NCI-H226 (cell line): ENCODE results near the gene H3-3A.
A peak's percentile ranks its signal among the peaks of the same experiment; 100 is the strongest.

Experiments used
- DNase-seq: peaks from one replicate; pipeline ENCODE4 v3.0.0-alpha.2; 2015

Gene H3-3A

DNA sequence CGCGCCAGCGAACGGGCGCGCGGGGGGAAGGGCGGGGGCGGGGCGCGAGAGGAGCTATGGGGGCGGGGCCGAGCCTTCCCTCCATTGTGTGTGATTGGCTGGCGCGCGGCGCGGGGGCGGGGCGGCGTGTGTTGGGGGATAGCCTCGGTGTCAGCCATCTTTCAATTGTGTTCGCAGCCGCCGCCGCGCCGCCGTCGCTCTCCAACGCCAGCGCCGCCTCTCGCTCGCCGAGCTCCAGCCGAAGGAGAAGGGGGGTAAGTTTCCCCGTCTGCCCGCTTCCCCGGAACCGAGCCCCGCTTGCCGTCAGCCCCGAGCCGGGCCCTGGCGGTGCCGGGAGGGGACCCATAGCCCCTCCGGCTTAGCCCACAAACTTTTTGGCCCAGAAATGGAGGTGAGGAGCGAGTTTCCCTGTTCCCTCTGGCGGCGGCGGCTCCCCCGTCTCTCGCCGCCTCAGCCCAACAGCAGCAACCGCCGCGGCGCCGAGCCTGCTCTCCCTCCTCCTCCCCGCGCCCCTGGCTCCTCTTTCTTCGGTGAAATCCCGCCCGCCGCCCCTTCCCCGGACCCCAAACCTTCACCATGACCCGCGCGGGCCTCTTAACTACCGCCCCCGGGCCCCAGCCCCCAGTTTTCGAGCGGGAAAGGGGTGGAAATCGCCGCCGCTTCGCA, at the start of gene H3-3A:
Gene H3-3A, plus strand, starts transcription at position 159 of the 666 bp plus-strand sequence. CDS start 1,636 bp downstream, outside the sequence.
- DNase-seq: peak; percentile 63

DNA sequence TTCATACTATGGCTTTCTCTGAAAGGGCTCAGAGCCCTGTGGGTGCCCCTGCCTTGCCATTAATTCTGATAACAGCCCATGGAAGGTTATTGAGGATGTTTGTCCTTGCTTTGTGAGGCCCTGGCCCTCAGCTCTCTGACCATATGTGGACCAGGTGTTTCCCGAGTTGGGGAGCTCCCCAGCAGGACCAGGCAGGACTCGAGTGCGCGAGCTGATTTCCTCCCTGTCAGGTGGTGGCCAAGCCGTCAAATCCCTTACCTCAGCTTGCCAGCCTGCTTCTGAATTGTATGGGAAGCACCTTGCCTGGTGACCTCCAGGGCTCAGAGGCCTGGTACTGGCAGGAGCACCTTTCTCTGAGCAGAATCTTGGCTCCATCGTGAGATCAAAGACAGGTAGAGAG, 45.4 kb upstream of the H3-3A start:
- DNase-seq: no peak

DNA sequence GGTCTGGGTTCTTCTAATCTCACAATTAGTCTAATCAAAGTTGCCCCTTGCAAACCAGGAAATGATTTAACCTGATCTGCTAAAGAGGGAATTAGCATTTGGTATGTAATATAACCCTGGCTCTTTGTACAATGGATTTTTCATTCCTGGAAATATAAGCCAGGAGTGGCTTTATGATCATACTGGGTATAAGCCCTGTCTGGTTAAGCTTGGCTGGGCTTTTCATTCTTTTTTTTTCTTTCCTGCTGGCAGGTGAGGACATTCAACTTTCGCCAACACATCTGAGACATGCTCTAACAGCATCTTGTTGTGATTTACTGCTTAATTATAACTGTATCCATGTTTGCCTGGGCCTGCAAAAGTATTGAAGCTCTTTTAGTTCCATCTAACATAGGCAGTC, 42.9 kb upstream of the H3-3A start:
- DNase-seq: no peak

DNA sequence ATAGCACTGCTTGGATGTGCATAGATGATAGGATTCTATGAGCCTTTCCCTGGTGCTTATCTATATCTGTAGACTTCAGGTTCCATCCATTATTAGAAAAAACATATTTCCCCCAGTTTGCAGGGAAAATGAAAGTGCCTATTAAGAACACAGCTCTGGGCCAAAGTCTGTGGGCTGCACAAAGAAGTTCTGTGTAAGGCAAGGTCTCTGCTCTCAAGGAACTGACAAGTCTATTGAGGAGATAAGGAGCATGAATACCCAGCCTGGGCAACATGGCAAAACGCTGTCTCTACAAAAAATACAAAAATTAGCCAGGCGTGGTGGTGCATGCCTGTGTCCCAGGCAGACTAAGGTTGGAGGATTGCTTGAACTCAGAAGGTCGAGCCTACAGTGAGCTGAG, 41.1 kb upstream of the H3-3A start:
- no peak for DNase-seq

DNA sequence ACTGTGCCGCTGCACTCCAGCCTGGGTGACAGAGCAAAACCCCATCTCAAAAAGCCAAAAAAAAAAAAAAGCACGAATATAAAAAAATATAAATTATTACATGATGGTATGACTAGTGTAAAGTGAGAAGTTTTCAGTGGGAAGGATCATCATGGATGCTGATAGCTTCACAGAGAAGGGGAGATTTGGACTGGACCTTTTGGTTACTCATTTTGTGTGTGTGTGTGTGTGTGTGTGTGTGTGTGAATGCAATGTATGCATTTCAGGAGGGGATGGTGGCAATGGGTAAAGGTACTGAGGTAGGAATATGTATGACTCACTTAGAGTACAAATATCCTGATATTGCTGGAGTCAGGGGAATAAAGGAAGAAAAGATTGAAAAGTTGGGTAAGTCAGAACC, 40.7 kb upstream of the H3-3A start:
- no peak for DNase-seq

DNA sequence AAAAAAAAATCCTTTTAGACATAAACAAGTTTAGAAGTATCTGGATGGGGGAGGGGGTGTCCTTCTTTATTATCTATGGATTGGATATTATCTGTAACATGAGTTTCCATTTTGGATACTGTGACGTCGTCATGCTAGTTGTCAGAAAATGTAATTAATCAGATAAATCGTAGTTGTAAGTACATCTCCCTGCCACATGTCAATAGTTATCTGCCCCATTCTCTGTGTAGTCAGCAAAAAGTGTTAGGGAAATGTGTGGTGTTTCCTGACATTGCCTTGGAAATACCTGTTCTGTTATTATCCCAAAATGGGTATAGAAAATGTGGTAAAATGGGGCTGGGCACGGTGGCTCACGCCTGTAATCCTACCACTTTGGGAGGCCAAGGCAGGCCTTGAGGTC, 38.8 kb upstream of the H3-3A start:
- DNase-seq: no peak

DNA sequence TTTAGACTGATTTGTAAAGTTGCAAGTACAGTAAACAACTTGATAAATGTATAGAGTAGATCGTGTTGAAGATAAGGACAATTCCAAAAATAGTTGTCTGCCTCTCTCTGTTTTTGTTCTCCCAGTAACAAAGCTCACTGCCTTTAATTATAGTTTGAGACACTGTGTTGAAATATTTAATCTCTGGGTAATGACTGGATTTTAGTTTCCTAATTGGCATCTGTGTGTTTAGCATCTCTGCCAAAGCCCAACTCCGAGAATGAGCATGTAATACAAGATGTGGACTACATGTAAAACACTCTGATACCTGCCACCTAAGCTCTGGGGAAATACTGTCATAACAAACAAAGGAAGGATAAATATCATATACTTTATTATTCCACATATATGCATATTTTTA, 35.7 kb upstream of the H3-3A start:
- DNase-seq: no peak

DNA sequence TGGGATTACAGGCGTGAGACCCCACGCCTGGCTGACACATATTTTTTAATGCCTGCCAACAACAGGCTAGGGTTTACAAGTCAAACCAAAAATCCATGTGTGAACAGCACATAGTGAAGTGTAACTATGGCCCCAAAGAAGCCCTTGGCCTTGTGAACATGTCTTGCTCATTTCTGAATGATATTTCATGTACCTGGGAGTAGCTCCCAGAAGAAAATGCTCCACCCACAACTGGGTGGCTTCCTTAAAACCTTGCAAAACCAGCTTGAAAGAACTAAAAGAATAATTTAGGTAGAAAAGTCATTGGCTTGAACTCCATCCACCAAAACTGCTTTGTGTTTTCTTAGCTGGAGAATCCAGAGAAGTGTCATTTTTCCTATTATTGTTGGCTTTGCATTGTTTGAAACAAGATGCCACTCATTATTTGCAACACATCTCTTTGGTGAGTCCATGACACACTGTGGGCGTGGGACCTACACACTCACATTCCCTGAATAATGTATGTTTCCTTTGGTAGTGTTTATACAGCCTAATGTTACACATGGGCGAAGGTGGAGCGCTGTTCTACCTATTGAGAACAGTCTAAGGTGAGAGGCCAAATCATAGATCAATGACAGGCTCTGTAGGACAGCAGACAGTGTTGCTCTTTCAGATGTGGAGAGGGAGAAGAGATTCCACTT, 34.8 kb upstream of the H3-3A start:
- DNase-seq: no peak

DNA sequence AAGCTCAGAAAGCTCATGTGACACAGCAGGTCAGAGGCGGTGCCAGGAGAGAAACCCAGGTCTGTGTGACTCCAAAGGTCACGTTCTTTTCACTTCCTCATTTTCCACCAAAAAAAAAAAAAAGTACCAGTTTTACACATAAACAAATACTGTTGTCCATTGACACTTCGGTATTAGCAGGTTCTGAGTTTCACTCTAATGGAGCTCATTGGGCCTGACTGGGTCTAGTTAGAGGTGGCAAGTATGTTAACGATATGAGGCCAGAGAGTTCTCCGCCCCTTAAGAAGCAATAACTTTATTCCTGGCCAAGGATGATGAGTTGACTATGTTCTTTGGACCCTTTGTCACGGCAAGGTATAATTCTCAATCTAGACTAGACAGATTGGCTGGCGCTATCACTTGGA, 33.4 kb upstream of the H3-3A start:
- no peak for DNase-seq

DNA sequence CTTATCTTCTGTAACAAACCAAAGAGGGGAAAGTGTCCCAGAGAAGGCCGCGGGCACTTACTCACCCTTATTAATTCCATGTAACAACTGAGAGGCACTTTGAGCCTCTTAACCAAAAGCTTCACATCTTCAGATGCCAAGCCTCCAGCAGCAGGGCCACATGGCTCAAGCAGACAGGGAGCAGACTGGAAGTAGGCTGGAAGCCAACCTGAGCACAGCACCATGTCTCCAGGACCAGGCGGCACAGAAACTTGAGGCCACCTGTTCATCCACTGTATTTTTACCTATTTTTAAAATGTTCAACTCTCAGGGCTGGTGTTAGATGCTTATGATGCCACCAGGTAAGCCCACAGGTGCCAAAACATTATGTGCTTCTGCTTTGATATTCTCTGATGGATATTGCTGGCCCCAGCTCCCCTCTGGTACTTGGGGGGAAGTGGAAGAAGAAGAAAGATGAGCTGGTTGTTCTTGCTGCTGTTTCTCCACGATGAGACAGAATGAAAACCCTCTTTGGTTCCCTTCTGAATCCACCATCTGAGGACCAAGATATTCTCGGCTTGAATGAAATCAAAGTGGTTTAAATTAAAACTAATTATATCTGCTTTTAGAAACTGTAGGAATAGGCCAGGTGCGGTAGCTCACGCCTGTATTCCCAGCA, 32.8 kb upstream of the H3-3A start:
- no peak for DNase-seq

DNA sequence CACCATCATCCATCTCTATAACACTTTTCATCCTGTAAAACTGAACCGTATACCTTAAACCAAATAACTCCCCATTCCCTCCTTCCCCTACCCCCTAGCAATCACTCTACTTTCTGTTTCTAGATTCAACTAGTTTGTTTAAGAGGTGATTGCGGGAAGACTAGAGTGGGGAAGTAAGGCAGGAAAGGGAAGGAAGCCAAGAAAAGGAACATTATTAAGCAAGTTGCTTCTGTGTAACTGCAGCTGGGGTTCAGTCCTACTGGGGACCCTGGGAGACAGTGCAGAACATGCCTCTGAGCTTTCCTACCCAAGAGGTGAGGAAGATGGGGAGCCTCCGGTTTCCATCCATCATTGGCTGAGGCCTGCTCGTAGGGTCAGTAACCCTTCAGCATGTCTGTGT, 28.9 kb upstream of the H3-3A start:
- no peak for DNase-seq

DNA sequence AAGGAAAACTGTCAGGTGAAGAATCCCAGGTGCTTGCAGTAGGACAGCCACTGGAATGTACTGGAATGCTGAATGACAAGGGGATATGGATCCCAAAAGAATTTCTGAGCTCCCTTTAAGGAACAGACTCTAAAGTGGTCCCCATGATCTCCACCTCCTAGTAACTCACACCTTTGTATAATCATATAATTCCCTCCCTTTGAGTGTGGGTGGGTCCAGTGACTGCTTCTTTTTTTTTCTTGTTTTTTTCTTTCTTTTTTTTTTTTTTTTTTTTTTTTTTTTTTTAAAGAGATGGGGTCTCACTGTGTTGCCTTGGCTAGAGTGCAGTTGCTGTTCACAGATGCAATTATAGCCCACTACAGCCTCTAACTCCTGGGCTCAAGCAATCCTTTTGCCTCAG, 28.5 kb upstream of the H3-3A start:
- no peak for DNase-seq

DNA sequence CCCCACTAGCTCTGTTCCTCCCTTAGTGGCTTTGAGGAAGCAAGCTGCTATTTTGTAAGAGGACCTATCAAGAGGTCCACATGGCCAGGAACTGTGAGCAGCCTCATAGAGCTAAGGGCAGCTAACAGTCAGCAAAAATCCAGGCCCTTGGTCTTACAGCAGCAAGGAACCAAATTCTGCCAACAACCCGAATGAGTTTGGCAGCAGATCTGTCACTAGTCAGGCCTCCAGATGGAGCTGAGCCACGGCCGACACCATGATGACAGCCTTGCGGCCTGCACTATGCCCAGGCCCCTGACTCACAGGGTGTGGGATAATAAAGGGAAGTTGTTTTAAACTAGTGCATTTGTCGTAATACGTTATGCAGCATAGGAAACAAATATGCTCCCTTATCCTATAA, 28.0 kb upstream of the H3-3A start:
- no peak for DNase-seq

DNA sequence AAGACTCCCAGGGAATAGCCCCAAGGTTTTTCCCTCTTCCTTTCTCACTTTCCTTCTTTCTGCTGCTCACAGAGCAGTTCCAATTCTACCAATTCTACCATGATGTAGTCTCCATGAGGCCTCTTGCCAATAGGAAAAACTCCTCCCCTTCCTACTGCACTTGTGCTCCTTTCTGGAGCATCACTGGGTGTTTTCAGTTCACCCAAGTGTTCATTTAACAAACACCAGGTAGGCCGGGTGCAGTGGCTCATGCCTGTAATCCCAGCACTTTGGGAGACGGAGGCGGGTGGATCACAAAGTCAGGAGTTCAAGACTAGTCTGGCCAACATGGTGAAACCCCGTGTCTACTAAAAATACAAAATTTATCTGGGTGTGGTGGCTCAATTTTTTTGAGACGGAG, 26.6 kb upstream of the H3-3A start:
- no peak for DNase-seq

DNA sequence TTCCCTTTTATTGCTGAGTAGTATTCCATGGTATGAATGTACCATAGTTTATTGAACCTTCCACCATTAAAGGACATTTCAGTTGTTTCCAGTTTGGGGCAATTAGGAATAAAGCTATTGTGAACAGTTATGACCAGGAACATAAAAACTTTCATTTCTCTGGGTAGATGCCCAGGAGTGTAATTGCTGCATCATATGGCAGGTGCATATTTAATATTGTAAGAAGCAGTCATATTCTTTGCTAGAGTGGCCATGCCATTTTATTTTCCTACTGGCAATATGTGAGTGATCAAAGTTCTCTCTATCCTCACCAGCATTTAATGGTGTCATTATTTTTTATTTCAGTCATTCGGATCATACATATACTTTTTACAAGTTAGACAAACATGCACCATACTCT, 23.9 kb upstream of the H3-3A start:
- no peak for DNase-seq

DNA sequence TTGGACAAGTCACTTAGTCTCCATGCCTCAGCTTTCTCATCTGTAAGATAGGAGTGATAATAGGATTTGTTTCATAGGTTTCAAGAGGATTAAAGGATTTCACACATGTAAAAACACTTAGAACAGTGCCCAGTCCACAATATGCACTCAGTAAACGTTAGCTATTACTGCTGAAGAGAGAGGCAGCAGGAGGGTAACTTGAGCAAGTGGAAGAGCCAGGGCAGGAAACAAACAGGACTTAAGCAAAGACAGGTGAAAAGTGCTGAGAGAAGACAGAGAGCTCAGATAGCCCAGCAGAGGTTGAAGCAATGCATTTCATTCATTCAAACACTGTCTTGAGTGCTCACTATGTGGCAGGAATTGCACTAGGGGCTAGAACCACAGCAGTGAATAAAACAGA, 21.1 kb upstream of the H3-3A start:
- no peak for DNase-seq

DNA sequence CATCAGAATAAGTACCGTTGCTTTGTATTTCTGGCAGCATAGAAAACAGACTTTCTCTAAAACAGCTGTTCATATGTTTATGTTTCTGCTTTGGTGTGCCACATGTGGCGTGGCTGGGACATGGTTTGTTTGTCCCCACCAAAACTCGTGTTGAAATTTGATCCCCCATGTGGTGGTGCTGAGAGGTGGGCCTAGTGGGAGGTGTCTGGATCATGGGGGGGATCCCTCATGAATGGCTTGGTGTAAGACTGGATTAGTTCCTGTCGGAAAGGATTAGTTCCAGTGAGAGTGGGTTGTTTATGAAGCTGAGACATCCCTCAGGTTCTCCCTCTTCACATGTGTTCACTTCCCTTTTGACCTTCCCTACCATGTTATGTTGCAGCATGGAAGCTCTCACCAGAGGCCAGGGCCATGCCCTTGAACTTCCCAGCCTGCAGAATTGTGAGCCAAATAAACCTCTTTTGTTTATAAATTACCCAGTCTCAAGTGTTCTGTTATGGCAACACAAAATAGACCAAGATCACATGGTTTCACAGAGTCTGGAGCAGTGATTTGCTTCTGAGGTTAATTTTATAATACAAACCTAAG, 17.9 kb upstream of the H3-3A start:
- DNase-seq: no peak

DNA sequence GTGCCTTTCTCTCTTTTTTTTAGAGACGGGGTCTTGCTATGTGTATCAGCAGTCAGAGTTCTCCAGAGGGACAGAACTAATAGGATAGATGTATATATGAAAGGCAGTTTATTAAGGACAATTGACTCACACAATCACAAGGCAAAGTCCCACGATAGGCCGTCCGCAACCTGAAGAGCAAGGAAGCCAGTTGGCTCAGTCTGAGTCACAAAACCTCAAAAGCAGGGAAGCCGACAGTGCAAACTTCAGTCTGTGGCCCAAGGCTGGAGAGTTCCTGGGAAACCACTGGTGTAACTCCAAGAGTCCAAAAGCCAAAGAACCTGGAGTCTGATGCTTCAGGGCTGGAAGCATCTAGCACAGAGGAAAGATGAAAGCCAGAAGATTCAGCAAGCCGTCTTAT, 16.3 kb upstream of the H3-3A start:
- DNase-seq: no peak

DNA sequence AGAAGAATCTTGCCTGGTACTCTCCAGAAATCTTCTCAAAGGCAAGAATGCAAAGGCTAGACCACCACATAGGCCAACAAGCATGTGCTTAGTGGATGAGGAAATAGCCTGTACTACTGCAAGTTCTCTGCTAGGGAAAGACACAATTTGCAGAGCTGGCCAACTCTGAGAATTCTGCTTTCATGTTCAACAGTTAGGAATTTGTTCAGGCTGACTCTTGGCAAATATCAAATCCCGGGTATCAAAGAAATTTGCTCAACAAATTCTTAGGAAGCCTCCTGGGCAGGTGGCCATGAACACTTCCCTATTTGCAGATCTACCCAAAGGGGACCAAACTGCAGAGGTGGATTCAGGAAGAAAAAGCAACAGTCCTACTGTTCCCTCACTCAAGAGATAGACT, 15.0 kb upstream of the H3-3A start:
- DNase-seq: peak; percentile 12

DNA sequence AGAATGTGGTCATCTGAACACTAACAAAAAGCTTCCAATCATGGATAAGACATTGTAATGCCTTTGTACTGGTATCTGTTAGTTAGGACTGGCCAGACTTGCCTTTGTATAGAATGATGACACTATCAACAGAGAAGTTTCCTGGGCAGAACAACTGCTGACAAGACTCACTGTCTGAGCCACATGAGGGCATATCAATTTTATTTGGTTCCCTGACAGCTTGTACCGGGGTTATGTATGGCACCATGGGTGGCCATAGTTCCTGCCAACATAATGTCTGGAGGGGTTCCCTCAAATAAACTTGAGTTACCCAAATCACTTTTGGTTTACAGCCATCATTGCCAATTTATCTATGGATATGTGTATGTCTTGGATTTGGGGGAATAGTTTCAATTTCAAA, 13.6 kb upstream of the H3-3A start:
- no peak for DNase-seq

DNA sequence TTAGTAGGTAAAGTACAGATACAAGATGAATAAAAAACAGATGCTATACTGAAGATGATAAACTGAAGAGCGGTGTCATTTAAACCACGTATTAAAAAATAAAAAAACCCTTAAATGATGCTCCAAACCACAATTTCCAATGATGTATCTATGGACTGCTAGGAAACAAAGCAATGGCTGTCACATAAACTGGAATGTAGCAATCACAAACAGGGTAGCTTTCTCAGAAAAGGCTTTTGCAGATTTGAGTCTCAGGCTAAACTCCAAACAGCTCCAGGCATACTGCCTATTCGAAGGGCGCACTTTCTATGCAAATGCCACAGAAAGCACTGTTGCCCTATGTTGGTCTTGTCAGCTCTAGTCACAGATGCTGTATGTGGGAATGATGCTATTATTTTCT, 12.4 kb upstream of the H3-3A start:
- DNase-seq: no peak

DNA sequence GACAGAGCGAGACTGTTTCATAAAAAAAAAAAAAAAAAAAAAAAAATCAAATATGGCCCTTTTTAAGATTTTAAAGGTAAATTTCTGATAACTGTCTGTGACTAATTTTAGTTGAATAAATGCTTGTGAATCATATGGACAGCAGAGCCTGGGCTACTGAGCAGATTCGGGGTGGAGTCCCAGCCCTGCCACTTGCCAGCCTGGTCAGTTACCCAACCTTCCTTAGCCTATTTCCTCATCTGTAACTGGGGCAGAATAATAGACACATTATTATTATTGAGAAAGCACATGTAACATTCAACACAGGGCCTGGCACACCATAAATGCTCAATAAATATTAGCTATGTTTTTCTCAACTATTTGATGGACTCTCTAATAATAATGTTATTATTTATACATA, 11.2 kb upstream of the H3-3A start:
- no peak for DNase-seq

DNA sequence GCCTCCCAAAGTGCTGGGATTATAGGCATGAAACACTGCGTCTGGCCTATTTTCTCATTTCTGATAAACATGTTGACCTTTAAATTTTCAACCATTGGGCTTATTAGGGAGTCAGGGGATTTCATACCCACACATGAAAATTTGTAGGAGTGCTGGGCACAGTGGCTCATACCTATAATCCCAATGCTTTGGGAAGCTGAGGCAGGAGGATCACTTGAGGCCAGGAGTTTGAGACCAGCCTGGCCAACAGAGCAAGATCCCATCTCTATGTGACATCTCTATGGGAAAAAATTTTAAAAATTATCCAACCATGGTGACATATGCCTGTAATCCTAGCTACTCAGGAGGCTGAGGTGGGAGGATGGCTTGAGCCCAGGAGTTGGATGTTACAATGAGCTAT, 10.5 kb upstream of the H3-3A start:
- DNase-seq: no peak
